HG03280 (cell line): Measurements from ENCODE around the gene DAAM1.

Source experiments
- ATAC-seq: cut with Tn5 transposase; IDR thresholded peaks from one replicate; pipeline ENCODE4 v1.9.1; 2021; ENCODE audit warnings: mild to moderate bottlenecking, moderate library complexity; ENCODE audit not compliant: unreplicated experiment

DAAM1 gene

DNA sequence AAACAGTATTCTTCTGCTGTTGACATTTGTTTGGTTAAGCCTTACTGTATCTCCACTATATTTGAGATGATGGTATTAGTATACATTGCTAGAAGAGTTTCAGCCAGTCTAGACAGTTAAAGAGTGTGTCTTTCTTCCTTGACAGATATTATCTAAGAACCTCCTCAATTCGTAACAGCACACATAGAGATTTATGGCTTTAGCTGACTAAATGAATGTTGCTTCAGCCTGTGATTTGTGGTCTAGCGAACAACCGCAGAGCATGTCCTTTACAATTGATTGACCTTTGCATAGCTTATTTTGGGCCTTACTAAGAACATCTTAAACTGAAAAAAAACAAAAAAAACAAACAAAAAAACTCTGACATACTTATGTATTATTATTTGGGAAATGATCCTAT, 122.2 kb downstream of the DAAM1 start:
- ATAC-seq, result no peak

DNA sequence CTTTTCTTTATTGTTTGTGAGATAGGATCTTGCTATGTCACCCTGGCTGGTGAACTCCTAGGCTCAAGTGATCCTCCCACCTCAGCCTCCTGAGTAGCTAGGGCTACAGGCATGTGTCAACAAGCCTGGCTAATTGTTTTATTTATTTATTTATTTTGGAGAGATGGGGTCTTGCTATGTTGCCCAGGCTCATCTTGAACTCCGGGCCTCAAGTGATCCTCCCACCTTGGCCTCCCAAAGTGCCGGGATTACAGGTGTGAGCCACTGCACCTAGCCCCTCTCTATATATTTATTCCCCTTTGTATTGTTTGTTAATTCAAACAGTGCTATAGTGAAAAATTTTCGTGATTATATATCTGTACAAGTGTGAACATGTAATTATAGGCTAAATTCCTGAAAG, 123.3 kb downstream of the DAAM1 start:
- no peak for ATAC-seq

DNA sequence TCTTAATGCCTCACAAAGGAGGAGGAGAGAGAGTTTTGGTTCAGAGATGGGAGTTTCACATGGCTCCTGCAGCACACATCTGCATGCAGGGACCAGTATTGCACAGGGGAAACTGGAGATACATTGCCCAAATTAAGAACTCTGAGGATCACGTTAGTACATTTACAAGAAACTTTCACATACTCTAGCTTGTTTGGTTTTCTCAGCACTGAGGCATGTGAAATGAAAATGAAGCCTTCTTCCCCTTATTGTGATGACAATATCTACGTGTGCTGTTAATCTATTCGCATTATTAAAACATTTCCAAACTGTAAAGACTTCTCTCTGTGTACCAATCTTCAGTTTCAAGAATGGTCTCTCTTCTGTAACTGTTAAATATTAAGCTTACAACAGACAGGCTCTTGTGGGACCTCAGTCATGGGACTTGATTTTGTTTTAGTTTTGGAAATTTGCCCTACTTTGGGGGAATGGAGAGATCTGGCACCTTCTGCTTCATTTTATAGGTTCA, 124.7 kb downstream of the DAAM1 start:
- peak; percentile 66 for ATAC-seq

DNA sequence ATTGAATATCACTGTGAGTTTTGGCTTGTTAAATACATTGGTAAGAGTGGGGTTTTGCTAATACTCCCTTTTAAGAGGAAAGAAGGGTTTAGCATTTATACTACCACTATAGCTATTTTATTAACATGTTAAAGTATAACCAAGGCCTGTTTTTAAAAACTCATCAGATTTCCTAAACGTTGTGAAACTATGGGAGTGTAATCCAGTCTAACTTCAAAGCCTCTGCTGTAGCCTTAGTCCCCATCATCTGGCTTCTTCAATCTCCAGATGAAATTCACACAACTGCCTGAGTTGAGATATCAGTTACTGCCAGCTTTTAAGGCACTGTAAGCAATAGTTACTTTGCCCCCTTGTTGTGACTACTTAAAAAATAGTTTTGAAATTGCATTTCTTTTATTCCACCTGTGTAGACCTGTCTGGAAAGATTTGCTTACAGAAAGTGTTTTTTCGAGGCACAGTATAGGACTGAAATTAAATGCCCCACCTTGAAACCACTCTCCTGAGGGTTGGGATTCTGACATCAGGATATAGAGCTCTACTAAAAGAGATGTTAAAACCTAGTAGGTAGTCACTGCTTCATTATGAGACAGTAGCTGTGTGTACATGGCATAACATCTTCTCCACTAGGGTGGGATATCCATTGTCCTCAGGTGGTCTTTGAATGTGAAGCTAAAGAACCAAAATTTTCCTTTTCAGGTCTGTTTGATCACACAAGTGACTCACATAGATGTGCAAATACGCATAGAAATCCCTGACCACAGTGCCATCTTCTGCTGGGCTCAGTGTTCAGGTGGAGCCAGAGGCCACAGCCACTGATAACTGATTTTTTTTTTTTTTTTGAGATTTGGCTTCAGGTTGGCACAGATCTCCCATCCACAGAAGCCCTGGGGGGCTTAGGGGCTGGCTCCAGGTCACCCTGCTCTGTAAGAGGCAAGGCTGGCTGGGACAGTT, 125.5 kb downstream of the DAAM1 start:
- no peak for ATAC-seq

DNA sequence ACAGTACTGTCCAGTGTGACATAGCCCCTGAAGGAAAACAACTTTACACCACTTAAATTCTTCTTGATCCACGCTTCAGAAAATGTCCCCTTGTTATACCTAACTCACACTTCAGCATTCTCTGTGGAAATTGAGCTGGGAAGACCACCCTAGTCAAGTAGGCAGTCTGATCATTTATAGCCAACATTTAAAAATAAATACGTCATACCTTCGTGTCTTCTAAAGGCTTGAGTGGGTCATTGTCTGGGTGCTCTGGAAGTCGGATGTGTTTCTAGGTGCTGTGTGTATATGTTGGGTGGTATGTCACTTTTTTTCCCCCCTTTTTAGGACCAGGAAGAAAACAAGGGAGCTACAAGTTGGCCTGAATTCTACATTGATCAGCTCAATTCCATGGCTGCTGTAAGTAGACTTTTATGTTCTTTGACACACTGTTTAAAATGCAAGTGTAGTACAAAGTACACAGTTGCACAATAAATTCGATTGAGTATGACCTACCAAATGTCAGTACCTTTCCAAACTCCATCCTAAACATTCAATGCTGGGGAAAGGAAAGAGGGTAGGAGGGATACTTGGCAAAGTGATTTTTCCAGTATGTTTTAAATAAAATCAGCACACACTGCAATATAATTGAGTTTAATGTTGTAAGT, 126.6 kb downstream of the DAAM1 start:
- no peak for ATAC-seq

DNA sequence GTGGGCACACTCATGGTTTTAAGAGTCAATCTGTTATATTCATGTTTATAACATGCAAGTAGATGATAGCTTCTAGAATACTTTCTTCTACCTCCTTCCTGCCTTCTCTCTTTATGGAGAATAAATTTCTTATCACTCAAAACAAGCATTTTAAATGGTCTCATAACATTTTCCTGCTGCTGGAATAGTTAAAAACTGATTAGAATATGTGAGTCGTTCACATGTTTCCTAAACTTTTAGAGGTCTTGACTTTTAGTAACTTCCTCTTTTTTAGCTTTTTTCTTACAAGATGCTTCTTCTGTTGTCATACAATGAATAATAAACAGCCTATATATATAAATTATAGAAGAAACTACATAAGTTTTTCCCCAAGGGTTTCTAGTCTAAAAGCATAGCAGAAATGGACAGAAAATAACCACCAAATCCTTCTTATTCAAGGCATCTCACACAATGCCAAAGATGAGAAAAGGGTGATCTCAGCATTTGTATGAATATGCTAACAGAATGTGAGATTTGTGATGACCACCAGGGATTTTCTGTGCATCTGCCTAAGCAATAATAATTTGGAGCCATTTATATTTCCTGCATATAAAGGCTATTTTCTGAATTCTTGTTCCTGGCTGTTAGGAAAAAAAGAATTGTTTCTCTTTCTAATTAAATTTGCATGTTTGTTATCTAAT, 127.8 kb downstream of the DAAM1 start:
- no peak for ATAC-seq

DNA sequence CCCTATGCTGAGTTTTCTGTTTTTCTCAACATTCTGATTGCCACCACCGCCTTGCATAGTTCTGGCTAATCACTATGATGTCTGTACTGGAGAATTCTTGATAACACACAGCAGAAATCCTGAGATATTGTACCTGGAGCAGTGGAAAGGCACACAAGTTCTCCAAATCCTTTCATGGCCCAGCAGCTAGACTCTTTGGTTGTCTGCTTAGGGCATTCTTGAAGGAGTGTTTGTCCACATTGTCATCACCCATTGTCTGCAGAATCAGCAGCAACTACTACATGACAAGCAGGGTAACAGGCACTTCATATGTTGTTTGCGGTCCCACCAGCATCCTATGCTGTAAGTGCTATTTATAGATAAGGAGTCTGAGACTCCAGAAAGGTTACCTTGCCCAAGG, 128.9 kb downstream of the DAAM1 start:
- ATAC-seq, result no peak

DNA sequence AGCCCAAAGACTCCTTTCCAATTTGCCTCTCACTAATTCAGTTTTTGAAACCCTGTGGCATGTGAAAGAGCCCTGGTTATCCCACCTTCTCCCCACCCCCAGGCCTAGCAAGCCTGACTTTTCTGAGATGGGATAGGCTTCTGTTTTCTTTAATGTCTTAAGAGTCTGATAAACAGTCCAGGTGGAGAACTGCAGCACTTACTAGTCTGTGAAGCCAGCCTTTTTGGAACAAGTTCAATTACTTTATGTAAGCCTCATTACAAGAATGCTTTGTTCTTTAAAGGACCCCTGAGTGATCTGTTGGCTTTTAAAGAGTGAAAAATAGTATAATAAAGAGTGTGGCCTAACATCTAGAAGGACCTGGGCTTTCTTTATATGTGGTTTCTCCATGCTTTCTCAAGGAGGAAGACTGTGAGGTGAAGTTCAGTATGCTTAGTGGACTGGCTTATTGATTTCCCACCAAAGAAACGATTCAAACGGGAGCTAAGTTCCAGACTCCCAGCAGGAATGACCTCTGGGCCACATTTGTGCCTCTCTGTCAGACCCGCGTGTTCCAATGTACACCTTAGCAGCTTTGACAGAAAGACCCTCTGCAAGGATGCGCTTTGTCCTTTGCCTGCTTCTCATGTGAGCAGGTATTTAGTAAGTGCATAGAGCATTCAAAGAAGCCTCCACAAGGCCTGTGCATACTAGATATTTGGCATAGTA, 129.5 kb downstream of the DAAM1 start:
- ATAC-seq, result no peak

DNA sequence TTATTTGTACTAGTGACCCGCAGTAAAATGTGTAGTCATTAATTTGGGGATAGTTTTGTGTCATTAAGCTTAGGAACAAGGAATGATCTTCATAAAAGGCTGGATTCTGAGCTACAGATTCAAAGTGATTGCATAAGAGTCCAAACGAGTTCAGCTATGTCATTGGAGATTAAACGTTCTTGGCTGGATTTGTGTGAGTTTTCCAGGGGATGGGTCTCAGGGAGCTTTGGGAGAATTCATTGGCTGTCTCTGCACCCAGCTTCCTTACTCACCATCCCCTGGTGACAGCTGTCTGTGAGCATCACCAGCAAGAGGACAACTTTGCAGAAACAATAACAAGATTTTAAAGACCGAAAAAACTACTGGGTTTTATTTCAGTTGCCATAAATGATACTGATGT, 130.4 kb downstream of the DAAM1 start:
- no peak for ATAC-seq

DNA sequence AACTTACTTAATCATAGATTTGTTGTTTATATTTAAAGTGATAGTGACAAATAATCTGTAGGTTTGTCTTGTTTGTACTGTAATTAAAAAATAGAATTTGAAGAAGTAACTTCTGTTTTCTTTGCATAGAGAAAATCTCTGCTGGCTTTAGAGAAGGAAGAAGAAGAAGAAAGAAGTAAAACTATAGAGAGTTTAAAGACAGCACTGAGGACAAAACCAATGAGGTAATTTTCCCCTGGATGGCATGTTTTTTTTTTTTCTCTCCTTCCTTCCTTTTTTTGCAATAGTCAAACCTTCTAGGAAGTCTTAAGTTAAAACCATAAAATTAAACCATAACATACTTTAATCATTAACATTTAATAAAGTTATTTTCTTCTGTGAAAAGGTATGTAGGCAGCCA, 131.9 kb downstream of the DAAM1 start:
- no peak for ATAC-seq

DNA sequence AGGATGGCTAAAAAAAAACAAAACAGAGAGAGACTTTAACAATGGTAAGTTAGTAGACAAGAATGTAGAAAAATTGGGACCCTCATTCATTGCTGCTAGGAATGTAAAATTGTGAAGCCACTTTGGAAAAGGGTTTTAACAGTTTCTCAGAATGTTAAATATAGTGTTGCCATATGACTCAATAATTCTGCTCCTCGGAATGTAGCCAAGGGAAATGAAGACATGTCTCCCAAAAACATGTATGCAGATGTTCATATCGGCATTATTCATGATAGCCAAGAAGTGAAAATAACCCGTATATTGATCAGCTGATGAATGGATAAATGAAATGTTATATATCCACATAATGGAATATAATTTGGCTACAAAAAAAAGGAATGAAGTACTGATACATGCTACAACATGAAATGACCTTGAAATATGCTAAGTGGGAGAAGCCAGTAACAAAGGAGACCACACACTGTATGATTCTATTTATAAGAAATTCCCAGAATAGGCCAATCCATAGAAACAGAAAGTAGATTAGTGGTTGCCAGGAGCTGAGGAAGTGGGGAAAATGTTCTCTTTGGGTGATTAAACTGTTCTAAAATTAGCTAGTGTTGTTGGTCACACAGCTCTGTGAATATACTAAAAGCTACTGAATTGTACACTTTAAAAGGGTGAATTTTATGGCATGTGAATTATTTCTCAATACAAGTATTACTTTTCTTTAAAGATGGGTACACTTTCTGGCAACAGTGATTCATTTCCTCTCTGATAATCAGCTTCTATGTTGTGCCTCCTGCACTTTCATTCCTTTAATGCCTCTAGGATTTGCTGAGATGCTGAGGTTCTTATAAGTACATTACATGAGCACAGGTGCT, 132.5 kb downstream of the DAAM1 start:
- no peak for ATAC-seq

DNA sequence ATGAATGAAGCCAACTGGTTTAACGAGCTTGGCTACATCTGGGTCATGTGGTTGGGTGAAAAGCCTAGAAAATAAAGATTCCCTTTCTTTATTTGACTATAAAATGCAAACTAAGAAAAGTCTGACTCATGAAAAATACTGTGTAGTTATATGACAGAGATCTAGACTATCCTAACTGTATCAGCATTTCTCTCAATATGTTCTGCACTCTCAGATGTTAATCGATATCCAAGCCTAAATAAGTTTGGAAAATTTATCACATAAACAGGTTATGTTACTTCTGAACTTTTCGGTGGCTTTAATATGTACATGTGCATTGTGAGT, 133.1 kb downstream of the DAAM1 start:
- ATAC-seq, result no peak

DNA sequence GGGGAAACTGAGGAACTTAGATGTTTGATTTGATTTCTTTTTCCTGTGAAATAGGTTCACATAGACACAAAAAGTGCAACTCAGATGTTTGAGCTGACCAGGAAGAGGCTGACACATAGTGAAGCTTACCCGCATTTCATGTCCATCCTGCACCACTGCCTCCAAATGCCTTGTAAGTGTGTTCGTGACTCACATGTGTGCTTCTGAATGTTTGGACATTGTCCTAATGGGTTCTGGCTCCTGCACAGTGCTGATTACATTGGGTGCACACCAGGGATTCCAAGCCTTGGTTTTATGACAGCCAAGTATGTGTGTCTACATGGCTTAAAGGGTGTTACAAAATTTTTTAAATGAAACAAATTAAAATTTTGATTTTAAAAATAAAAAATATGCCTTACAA, 137.4 kb downstream of the DAAM1 start:
- no peak for ATAC-seq

DNA sequence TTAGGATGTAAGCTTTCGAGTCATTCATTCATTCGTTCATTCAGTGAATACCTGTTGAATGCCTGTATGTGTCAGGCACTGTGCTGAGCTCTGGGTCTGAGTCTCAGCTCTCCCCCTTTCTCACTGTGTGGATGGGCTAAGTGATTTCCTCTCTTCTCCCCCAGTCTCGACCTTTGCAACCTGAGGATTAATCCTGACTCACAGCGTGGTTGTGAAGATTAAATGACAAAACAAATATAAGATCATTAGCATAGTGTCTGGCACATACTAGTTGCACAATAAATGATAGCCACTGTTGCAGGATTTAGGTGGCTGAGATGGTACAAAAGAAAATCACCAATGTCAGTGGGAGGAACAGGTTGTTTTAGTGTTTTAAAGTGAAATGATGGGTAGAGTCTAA, 140.0 kb downstream of the DAAM1 start:
- no peak for ATAC-seq

DNA sequence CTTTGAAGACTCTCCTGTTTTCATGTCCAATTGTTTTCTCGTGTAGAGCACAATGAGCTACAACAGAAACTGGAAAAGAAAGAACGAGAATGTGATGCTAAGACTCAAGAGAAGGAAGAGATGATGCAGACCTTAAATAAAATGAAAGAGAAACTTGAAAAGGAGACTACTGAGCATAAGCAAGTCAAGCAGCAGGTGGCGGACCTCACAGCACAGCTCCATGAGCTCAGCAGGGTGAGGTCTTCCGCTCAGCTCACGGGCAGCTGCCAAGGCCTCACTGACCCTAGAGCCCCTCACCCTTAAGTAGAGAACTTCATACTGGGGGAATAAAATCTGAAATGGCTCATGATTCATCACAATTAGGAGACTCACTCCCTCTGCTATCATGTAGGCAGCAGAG, 142.0 kb downstream of the DAAM1 start:
- ATAC-seq, result peak; percentile 55

DNA sequence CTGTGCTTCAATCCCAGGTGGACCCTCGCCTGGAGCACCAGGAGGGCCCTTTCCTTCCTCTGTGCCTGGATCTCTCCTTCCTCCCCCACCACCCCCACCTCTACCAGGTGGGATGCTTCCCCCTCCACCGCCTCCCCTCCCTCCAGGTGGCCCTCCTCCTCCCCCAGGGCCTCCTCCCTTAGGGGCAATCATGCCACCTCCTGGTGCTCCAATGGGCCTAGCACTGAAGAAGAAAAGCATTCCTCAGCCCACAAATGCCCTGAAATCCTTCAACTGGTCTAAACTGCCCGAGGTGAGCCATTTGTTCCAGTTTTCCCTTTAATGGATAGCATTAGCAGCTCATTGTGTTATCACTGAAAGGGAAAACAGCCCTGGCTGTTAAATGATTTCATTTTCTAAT, 142.8 kb downstream of the DAAM1 start:
- ATAC-seq, result no peak

DNA sequence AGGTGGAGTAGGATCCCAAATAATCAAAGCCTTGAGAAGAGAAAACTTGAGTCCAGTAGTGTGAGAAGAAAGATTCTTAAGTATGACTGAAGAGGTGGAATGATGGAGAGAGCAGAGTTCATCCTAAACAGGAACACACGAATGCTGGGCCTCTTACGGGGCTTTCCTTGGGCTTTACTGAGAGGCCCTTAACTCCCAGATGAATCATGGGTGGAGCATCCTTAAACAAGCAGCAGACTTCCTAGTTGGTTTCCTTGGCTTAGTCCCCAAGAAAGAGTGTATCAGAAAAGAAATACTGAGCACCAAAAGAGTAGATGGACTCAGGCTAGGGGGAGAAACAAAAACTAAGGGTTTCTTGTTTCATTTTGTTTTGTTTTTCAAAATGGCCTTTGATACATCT, 144.3 kb downstream of the DAAM1 start:
- no peak for ATAC-seq

DNA sequence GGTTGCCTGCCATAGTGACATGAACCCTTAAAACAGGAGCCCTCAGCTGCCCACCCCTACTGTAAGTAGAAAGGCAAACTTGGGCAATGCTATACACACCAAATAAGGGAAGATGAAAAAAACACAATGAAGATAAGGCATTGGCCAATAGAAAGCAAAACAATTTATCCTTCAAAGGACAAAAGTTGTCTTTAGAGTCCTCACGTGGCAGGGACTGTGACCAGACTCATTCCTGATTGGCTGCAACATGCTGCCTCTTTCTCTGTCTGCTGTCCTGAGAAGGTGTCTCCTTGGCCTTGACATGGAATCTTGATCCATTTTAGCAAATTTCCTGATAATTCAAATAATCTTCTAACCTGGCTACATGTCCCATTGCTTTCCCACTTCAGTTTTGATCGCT, 144.8 kb downstream of the DAAM1 start:
- no peak for ATAC-seq

DNA sequence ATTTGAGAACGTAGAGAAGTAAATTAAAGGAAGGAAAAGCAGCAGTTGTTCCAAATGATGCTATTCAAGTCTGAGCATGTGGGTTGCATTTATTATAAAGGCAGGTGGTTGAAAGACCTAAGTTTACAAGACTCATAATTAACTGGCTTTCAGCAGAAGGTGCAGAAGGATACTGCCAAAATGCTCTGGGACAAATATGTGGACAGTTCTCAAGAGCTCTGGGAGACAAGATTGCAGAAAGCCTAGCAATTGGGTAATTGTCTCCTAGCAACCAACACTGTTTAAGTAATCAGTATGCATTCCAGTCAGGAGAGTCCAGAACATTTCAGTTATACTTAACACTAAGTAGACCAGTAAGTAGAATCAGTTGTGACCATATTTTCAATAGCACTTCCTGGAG, 145.2 kb downstream of the DAAM1 start:
- no peak for ATAC-seq

DNA sequence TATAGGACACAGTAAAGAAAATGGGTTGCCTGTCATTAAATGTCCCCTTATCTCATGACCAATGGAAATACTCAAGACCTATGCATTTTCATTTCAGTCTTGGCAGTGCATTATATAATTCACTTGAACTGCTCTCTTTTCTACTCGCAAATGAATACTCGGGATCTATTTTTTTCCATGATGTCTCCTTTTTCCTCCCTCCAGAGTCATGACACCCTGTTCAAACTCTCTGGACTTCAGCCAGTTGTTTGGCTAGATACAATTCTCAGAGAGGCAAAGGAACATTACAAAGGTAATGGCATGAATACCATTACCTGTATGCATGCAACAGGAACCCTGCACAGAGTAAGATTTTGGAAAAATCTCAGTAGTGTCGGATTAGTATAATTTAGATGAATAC, 145.8 kb downstream of the DAAM1 start:
- ATAC-seq, result no peak
